H1 (cell line): ENCODE results near the gene CPED1. TPM values are rescaled to one million over a fixed set of nuclear protein-coding genes. Genes with fewer than 3 reads are reported as not detected.

Source experiments
- CTCF ChIA-PET: fragments of 300-600 bp; sonication (Branson Sonifier 250); formaldehyde crosslinking; loops from one replicate; lab custom pipeline; 2021; ENCODE audit not compliant: partially characterized antibody; lab: Charles Lee
- POLR2A ChIA-PET: fragments of 300-600 bp; sonication (Branson Sonifier 250); formaldehyde crosslinking; loops from one replicate; lab custom pipeline; 2021; ENCODE audit warnings: inconsistent platforms; ENCODE audit not compliant: partially characterized antibody; lab: Charles Lee
- DNase-seq, 2 experiments: peaks; one replicate each; pipeline versions ENCODE4 v3.0.0 to v3.0.0-alpha.2; 2010 to 2022; ENCODE audit warnings: low spot score in 2 of 2, low read depth in 1 of 2, mixed read lengths in 1 of 2
- FAIRE-seq: peaks from 2 replicates; lab custom pipeline; 2011; peaks lifted over from hg19 to GRCh38; lab: Jason Lieb, UNC
- H2AFZ ChIP-seq: 2 replicates; pipeline ENCODE4 v1.8.1; 2012; ENCODE audit warnings: low read length, inconsistent platforms
- H2AK5ac ChIP-seq: 2 replicates; pipeline ENCODE4 v1.6.1; 2013; ENCODE audit warnings: low read depth, low read length
- H2BK120ac ChIP-seq: replicated peaks from 2 replicates; pipeline ENCODE3; 2013; ENCODE audit warnings: low read depth, low read length, inconsistent platforms
- H2BK12ac ChIP-seq: 2 replicates; pipeline ENCODE4 v1.6.1; 2013; ENCODE audit warnings: low read depth, low read length
- H2BK15ac ChIP-seq: 2 replicates; pipeline ENCODE4 v1.6.1; 2013; ENCODE audit warnings: low read length
- H2BK20ac ChIP-seq: 2 replicates; pipeline ENCODE4 v1.6.1; 2013; ENCODE audit warnings: low read length
- H2BK5ac ChIP-seq: 2 replicates; pipeline ENCODE4 v1.6.1; 2013; ENCODE audit warnings: low read depth, low read length
- H3K14ac ChIP-seq: 2 replicates; pipeline ENCODE4 v1.6.1; 2013; ENCODE audit warnings: inconsistent platforms; ENCODE audit not compliant: insufficient read length
- H3K18ac ChIP-seq: 2 replicates; pipeline ENCODE4 v1.6.1; 2013; ENCODE audit warnings: low read length; ENCODE audit errors: extremely low read depth
- H3K23ac ChIP-seq: 2 replicates; pipeline ENCODE4 v1.6.1; 2013; ENCODE audit warnings: inconsistent platforms; ENCODE audit not compliant: insufficient read length
- H3K23me2 ChIP-seq: 2 replicates; pipeline ENCODE4 v1.6.1; 2013; ENCODE audit warnings: low read depth, low read length
- H3K27ac ChIP-seq: 2 replicates; pipeline ENCODE4 v1.6.1; 2011; ENCODE audit warnings: low read depth, low read length, inconsistent platforms
- H3K27me3 ChIP-seq, 4 experiments: replicated peaks in 1 of 4; 1 replicate in 1 of 4; 2 replicates in 3 of 4; pipeline versions ENCODE4 v1.6.1 to v1.8.1; 2011 to 2013; ENCODE audit warnings: low read length in 3 of 4, mild to moderate bottlenecking in 3 of 4, inconsistent platforms in 2 of 4, mixed read lengths in 2 of 4, moderate library complexity in 1 of 4; ENCODE audit not compliant: control insufficient read depth in 3 of 4, insufficient read depth in 3 of 4; ENCODE audit errors: extremely low read depth in 1 of 4
- H3K36me3 ChIP-seq, 4 experiments: 2 replicates each; pipeline versions ENCODE4 v1.6.1 to v1.8.1; 2011 to 2013; ENCODE audit warnings: mild to moderate bottlenecking in 4 of 4, low read length in 3 of 4, moderate library complexity in 2 of 4, control low read depth in 1 of 4, inconsistent platforms in 1 of 4; ENCODE audit not compliant: insufficient read depth in 4 of 4, control insufficient read depth in 2 of 4
- H3K4ac ChIP-seq: replicated peaks from 2 replicates; pipeline ENCODE3; 2013; ENCODE audit warnings: low read length, low read depth, mixed read lengths, inconsistent platforms; ENCODE audit not compliant: insufficient read length
- H3K4me1 ChIP-seq, 4 experiments: replicated peaks in 1 of 4; 1 replicate in 1 of 4; 2 replicates in 3 of 4; pipeline versions ENCODE4 v1.6.1 to v1.8.1; 2011 to 2013; ENCODE audit warnings: low read length in 3 of 4, inconsistent platforms in 2 of 4, mixed read lengths in 1 of 4; ENCODE audit not compliant: insufficient read depth in 4 of 4, control insufficient read depth in 3 of 4
- H3K4me2 ChIP-seq, 2 experiments: 2 replicates each; pipeline versions ENCODE4 v1.6.1 to v1.8.1; 2011 to 2013; ENCODE audit warnings: low read depth in 2 of 2, low read length in 2 of 2, control low read depth in 1 of 2, inconsistent platforms in 1 of 2, mild to moderate bottlenecking in 1 of 2; ENCODE audit not compliant: insufficient read depth in 1 of 2
- H3K4me3 ChIP-seq, 4 experiments: fragments of 200-600, 300-600 bp in 1 of 4; sonication (generic), shearing (Covaris generic), sonication (Bioruptor Twin) in 1 of 4; 2 replicates each; pipeline versions ENCODE4 v1.5.1 to v1.8.1; 2011 to 2016; ENCODE audit warnings: low read length in 4 of 4, low read depth in 3 of 4, control low read depth in 2 of 4, inconsistent platforms in 2 of 4, mild to moderate bottlenecking in 2 of 4, mixed read lengths in 1 of 4, moderate library complexity in 1 of 4; ENCODE audit not compliant: insufficient read depth in 2 of 4; ENCODE audit errors: extremely low read depth in 1 of 4
- H3K56ac ChIP-seq: replicated peaks from 2 replicates; pipeline ENCODE3; 2013; ENCODE audit warnings: low read depth, mild to moderate bottlenecking, mixed read lengths, low read length, inconsistent platforms; ENCODE audit not compliant: insufficient read length
- H3K79me1 ChIP-seq: 2 replicates; pipeline ENCODE4 v1.6.1; 2013; ENCODE audit warnings: low read depth, low read length, control low read depth
- H3K79me2 ChIP-seq, 2 experiments: 2 replicates each; pipeline versions ENCODE4 v1.6.1 to v1.8.1; 2012 to 2013; ENCODE audit warnings: low read length in 2 of 2, mild to moderate bottlenecking in 2 of 2, inconsistent platforms in 1 of 2; ENCODE audit not compliant: insufficient read depth in 2 of 2, control insufficient read depth in 1 of 2
- H3K9ac ChIP-seq, 4 experiments: replicated peaks in 1 of 4; 1 replicate in 1 of 4; 2 replicates in 3 of 4; pipeline versions ENCODE4 v1.6.1 to v1.8.1; 2011 to 2013; ENCODE audit warnings: low read depth in 3 of 4, low read length in 3 of 4, control low read depth in 2 of 4, mild to moderate bottlenecking in 2 of 4, moderate library complexity in 2 of 4, inconsistent platforms in 1 of 4; ENCODE audit errors: extremely low read depth in 1 of 4
- H3K9me3 ChIP-seq, 2 experiments: 2 replicates each; pipeline versions ENCODE4 v1.6.1 to v1.8.1; 2012 to 2013; ENCODE audit warnings: mild to moderate bottlenecking in 2 of 2, moderate library complexity in 2 of 2, control low read depth in 1 of 2, inconsistent platforms in 1 of 2, low read depth in 1 of 2, low read length in 1 of 2, mixed read lengths in 1 of 2; ENCODE audit not compliant: insufficient read depth in 2 of 2
- H4K20me1 ChIP-seq, 2 experiments: replicated peaks in 1 of 2; 2 replicates each; pipeline versions ENCODE3 to v1.8.1; 2011 to 2013; ENCODE audit warnings: inconsistent platforms in 2 of 2, low read length in 2 of 2, mild to moderate bottlenecking in 1 of 2; ENCODE audit not compliant: insufficient read depth in 2 of 2, control insufficient read depth in 1 of 2
- H4K5ac ChIP-seq: 2 replicates; pipeline ENCODE4 v1.6.1; 2013; ENCODE audit warnings: low read length, low read depth, mixed read lengths, inconsistent platforms; ENCODE audit not compliant: insufficient read length
- H4K8ac ChIP-seq: 2 replicates; pipeline ENCODE4 v1.8.0; 2013; ENCODE audit warnings: mild to moderate bottlenecking, moderate library complexity, low read length, inconsistent platforms; ENCODE audit not compliant: insufficient read depth; ENCODE audit errors: extremely low read depth
- H4K91ac ChIP-seq: replicated peaks from 2 replicates; pipeline ENCODE3; 2013; ENCODE audit warnings: low read length, mixed read lengths, inconsistent platforms; ENCODE audit not compliant: insufficient read length
- CBX5 ChIP-seq: fragments of 300-800, 300-1000 bp; sonication (generic); IDR thresholded peaks from 2 replicates; pipeline ENCODE4 v1.7.1; 2016; ENCODE audit warnings: antibody characterized with exemption, low read length, low read depth
- CHD2 ChIP-seq: IDR thresholded peaks from 2 replicates; pipeline ENCODE4 v1.6.1; 2012; ENCODE audit warnings: low read length, improper control_type of control experiment
- FOSL1 ChIP-seq: IDR thresholded peaks from 2 replicates; pipeline ENCODE4 v1.6.1; 2011; ENCODE audit warnings: mild to moderate bottlenecking, low read depth, low read length, moderate library complexity; ENCODE audit not compliant: insufficient read depth
- JUN ChIP-seq: IDR thresholded peaks from 2 replicates; pipeline ENCODE4 v1.6.1; 2011; ENCODE audit warnings: low read depth, mild to moderate bottlenecking, improper control_type of control experiment, low read length
- JUND ChIP-seq: IDR thresholded peaks from 2 replicates; pipeline ENCODE4 v1.6.1; 2011; ENCODE audit warnings: mild to moderate bottlenecking, improper control_type of control experiment, low read length
- KDM4A ChIP-seq: IDR thresholded peaks from one replicate; pipeline ENCODE4 v1.7.1; 2012; ENCODE audit warnings: low read depth, mild to moderate bottlenecking, moderate library complexity, low read length, inconsistent platforms; ENCODE audit not compliant: severe bottlenecking
- KDM5A ChIP-seq: fragments of 200-600 bp; IDR thresholded peaks from 2 replicates; pipeline ENCODE4 v1.7.1; 2012; ENCODE audit warnings: mild to moderate bottlenecking, low read length, inconsistent platforms, mixed read lengths
- RAD21 ChIP-seq, 2 experiments: IDR thresholded peaks in 1 of 2; conservative IDR thresholded peaks in 1 of 2; 2 replicates each; pipeline ENCODE4 v1.6.1; 2011; ENCODE audit warnings: low read depth in 2 of 2, low read length in 2 of 2, improper control_type of control experiment in 1 of 2, inconsistent platforms in 1 of 2, mild to moderate bottlenecking in 1 of 2, moderate library complexity in 1 of 2
- RFX5 ChIP-seq: IDR thresholded peaks from 2 replicates; pipeline ENCODE4 v1.6.1; 2011; ENCODE audit warnings: low read depth, low read length, improper control_type of control experiment, borderline replicate concordance
- RNF2 ChIP-seq: fragments of 200-900, 300-1000 bp; sonication (generic); IDR thresholded peaks from 2 replicates; pipeline ENCODE4 v1.7.1; 2016; ENCODE audit warnings: borderline replicate concordance, low read depth, mild to moderate bottlenecking, antibody characterized with exemption, low read length; ENCODE audit not compliant: poor library complexity, severe bottlenecking; ENCODE audit errors: missing control alignments
- SIX5 ChIP-seq: IDR thresholded peaks from 2 replicates; pipeline ENCODE4 v1.6.1; 2011; ENCODE audit warnings: mild to moderate bottlenecking, low read depth, low read length
- SP4 ChIP-seq: IDR thresholded peaks from 2 replicates; pipeline ENCODE4 v1.6.1; 2012; ENCODE audit warnings: low read length, inconsistent platforms
- SUZ12 ChIP-seq: fragments of 200-600 bp; sonication (generic); IDR thresholded peaks from 2 replicates; pipeline ENCODE4 v1.6.1; 2012; ENCODE audit warnings: mild to moderate bottlenecking, inconsistent platforms, low read length, moderate library complexity, mixed read lengths
- TAF7 ChIP-seq: optimal IDR thresholded peaks from 2 replicates; pipeline ENCODE3; 2011; ENCODE audit warnings: low read depth, mild to moderate bottlenecking, inconsistent platforms, low read length, moderate library complexity, borderline replicate concordance
- TBP ChIP-seq: IDR thresholded peaks from 2 replicates; pipeline ENCODE4 v1.6.1; 2011; ENCODE audit warnings: low read depth, low read length, improper control_type of control experiment
- WGBS, 2 experiments: shearing (Covaris generic) in 1 of 2; methylation state at CpG; one replicate each; pipeline versions ENCODE4 v1.1.6 to v1.1.7; 2013 to 2015; ENCODE audit warnings: low lambda C conversion rate in 2 of 2, mixed read lengths in 2 of 2, inconsistent platforms in 1 of 2, low coverage in 1 of 2, missing lambda C conversion rate in 1 of 2; ENCODE audit not compliant: insufficient replicate concordance in 2 of 2, insufficient coverage in 1 of 2, insufficient read length in 1 of 2; ENCODE audit errors: extremely low coverage in 1 of 2, missing lambda C conversion rate in 1 of 2; 5-methylcytosine and 5-hydroxymethylcytosine counted together
- polyA plus RNA-seq, 7 experiments: library from polyadenylated mRNA; depleted of rRNA in 3 of 7; stranded (reverse) in 5 of 7; unstranded in 2 of 7; fragments of >200 nt in 5 of 7; fragments of 200-250 nt in 2 of 7; gene quantifications; 1 replicate in 5 of 7; 2 replicates in 1 of 7; 4 replicates in 1 of 7; pipeline versions ENCODE4 v1.2.1 to v1.2.3, GENCODE V29; 2011 to 2013; ENCODE audit warnings: missing spikeins in 2 of 7, mixed read lengths in 2 of 7
- total RNA-seq: library from RNA; stranded (reverse); fragmentation: NEBNext Ultra II Directional; extraction: Animal tissue kit (Norgen Biotek cat#: 25700); gene quantifications from 2 replicates; pipeline ENCODE4 v1.2.1, GENCODE V29; 2021

CPED1 gene
- total and polyA plus RNA-seq, 2 of the 8 experiments (the other 6 are each of a cell fraction or from before 2014, with no cell fraction given), result 0.08 to 0.39 TPM

GRCh38 chr7:121297843-121298242 lies 309.3 kb downstream of the CPED1 start:
- Histone ChIP-seq H3K36me3 (no peaks in the 10 kb centered on the region; a peak in 1 of 8 replicates), H3K9me3 (no peaks in the 10 kb centered on the region), H3K18ac (no peak overlapping the region), H3K4me1 (no peaks in the 10 kb centered on the region), H2AK5ac (no peak overlapping the region), H2BK20ac (no peak overlapping the region), H3K23me2 (no peaks in the 10 kb centered on the region), H3K14ac (no peak overlapping the region), H3K4ac (no peak overlapping the region), H3K56ac (no peak overlapping the region), H3K79me2 (no peaks in the 10 kb centered on the region), H2BK15ac (no peak overlapping the region), H3K23ac (no peak overlapping the region), H4K91ac (no peak overlapping the region), H3K79me1 (no peaks in the 10 kb centered on the region), H3K9ac (no peak overlapping the region), H2BK5ac (no peak overlapping the region), H3K27me3 (no peaks in the 10 kb centered on the region), H3K4me3 (no peak overlapping the region), H2BK12ac (no peak overlapping the region), H2AFZ (0 out of 2 replicates have a peak overlapping the region, but pooled peaks have one; percentile 10), H4K20me1 (no peaks in the 10 kb centered on the region), H3K27ac (no peak overlapping the region), H3K4me2 (no peak overlapping the region), H4K5ac (no peak overlapping the region), H2BK120ac (no peak overlapping the region), H4K8ac (no peak overlapping the region)
- DNase-seq (no peak), FAIRE-seq (no peak)
- 82% methylated on average over 2 of the region's 2 CpGs; no CpG with 5 or more reads in 1 of the 2 experiments for WGBS, 2 experiments
- CTCF ChIA-PET, result interaction anchor here (0.7 kb wide), 1 partner anchor 10 kb away, joined by 4 read pairs; no protein-coding TSS in a partner anchor
- POLR2A ChIA-PET, result no interaction called here
- TF ChIP-seq SP4, result no peak
- TF ChIP-seq CBX5, result no peak
- TF ChIP-seq SUZ12, result no peak
- no peak for TF ChIP-seq JUND
- no peak for TF ChIP-seq RNF2
- TF ChIP-seq TBP, result no peak
- no peak for TF ChIP-seq JUN
- no peak for TF ChIP-seq KDM4A
- TF ChIP-seq KDM5A, result no peak
- TF ChIP-seq SIX5, result no peak
- TF ChIP-seq FOSL1, result no peak
- TF ChIP-seq RFX5, result no peak
- no peak for TF ChIP-seq CHD2
- TF ChIP-seq RAD21 (IDR thresholded peaks at IDR 0.05 in 1 of 2, conservative IDR thresholded peaks at IDR 0.05 in 1 of 2; ENCODE audit: low read depth in 2 of 2, low read length in 2 of 2), result no peak
- no peak for TF ChIP-seq TAF7
